Measurements from ENCODE around the gene RNASE1.
"Not testable (repeated sequence)": the region's sequence is repeated elsewhere in the genome, so short reads cannot be mapped to it uniquely, and the experiment has no call there.

Gene RNASE1

GRCh38 chr14:20769421-20769820, 33.2 kb downstream of the RNASE1 start:
- no peak for DNase-seq

- DNase-seq: no peak
Measured at GRCh38 chr14:20768593-20768892, 34.1 kb downstream of the RNASE1 start.

GRCh38 chr14:20760950-20761349, 41.7 kb downstream of the RNASE1 start:
- DNase-seq: no peak

GRCh38 chr14:20759465-20759864, 43.2 kb downstream of the RNASE1 start:
- DNase-seq: not testable (repeated sequence)

- DNase-seq: no peak
Measured at GRCh38 chr14:20757965-20758364, 44.7 kb downstream of the RNASE1 start.

GRCh38 chr14:20755037-20755436, 47.6 kb downstream of the RNASE1 start:
- no peak for DNase-seq

GRCh38 chr14:20754308-20754707, 48.3 kb downstream of the RNASE1 start:
- DNase-seq: no peak

- no peak for DNase-seq
Measured at GRCh38 chr14:20751963-20752562, 50.6 kb downstream of the RNASE1 start.
